ENCODE results near the gene RBBP5. TPM values are rescaled to one million over a fixed set of nuclear protein-coding genes. Genes with fewer than 3 reads are reported as not detected.
A peak's percentile ranks its signal among the peaks of the same experiment; 100 is the strongest.

Gene RBBP5
- total RNA-seq (2021; fragmentation: NEBNext Ultra II Directional; extraction: Animal tissue kit (Norgen Biotek cat#: 25700)), result 10 to 100 TPM; 13.6 to 16.2 (median 15.8) TPM
- long read RNA-seq, full-length matches to known transcripts, result 13 of 39 reads
- long read RNA-seq, partial matches to known transcripts, result 6 of 39 reads
- long read RNA-seq, other reads (novel, unspliced or antisense), result 20 of 39 reads

DNA sequence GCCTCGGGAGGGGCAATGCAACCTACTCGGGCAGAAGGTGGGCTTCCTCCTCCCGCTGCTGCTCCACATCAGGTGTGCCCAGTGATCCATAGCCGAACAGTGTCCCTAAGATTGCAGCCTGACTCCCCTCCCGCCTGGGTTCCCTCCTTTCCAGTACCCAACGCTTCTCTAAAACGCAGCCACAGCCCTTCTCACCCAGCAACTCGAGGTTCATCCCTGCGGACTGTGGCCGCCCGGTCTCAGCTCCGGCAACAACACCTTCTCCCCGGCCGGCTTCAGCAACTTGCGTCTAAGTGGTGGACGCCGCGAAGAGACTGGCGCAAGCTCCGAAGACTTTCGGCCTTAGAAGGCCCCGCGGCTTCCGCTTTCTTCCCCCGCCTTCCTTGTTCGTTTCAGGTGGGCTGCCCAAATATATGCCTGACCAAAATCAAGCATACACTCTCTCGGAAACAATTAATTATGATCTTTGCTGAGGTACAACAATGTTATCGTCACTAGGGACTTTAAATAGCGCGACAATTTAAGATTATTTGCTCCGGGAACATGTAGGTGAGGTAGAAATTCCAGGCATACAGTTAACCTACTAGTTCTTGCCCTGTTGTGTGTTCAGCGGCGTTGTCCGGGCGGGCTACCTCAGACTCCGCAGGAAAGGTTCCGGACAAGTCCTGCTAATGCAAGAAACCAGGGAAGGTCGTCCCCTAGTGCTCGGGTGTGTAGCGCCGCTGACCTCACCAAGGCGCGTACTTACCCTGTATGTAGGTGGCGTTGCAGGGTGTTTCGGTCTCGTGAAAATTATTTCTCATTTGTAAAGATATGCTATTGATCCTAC is at the start of gene RBBP5:
RBBP5 (minus strand) TSS at position 319 of the 829 bp plus-strand sequence; CDS start at position 214, 105 bp downstream.
- Mint-ChIP-seq H3K9me3 (no peaks in the 10 kb centered on the region), H3K27ac (peak within 1 kb of the TSS; percentile 98), H3K27me3 (ENCODE audit: insufficient read depth) (no peaks in the 10 kb centered on the region; the same call in 1 of the 2 replicates), H3K4me3 (peak within 1 kb of the TSS; percentile 99), H3K36me3 (ENCODE audit: low read depth) (peaks cover 22% of the 10 kb centered on the region), H3K4me1 (ENCODE audit: low read depth) (peaks cover 34% of the 10 kb centered on the region)
- peak; percentile 98 for DNase-seq
- TF ChIP-seq CTCF (IDR thresholded peaks at IDR 0.05), result peak; percentile 79

DNA sequence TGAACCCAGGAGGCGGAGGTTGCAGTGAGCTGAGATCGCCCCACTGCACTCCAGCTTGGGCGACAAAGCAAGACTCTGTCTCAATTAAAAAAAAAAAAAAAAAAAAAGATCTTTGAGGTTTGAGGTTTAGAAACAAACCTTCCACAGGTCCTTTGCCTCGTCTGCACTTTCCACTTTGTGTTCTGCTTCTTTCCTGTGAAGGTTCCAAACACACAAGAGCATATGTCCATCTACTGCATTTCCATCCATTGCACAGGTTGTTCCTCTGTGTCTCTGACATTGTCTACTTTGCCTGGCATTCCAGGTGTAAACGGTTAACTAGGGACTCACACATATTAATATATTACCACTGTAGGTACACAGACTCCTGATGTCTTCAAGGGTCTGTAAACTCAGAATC is 49.6 kb upstream of the RBBP5 start:
- H3K4me1 Mint-ChIP-seq (ENCODE audit: low read depth), result peaks cover 61% of the 10 kb centered on the region
- peak overlapping the region; percentile 97 for H3K27ac Mint-ChIP-seq
- H3K36me3 Mint-ChIP-seq (ENCODE audit: low read depth), result peaks cover 46% of the 10 kb centered on the region
- no peak for TF ChIP-seq CTCF (IDR thresholded peaks at IDR 0.05)
- DNase-seq, result no peak
- H3K9me3 Mint-ChIP-seq, result no peaks in the 10 kb centered on the region
- peaks cover 2% of the 10 kb centered on the region for H3K27me3 Mint-ChIP-seq (ENCODE audit: insufficient read depth)
- no peak overlapping the region for H3K4me3 Mint-ChIP-seq

DNA sequence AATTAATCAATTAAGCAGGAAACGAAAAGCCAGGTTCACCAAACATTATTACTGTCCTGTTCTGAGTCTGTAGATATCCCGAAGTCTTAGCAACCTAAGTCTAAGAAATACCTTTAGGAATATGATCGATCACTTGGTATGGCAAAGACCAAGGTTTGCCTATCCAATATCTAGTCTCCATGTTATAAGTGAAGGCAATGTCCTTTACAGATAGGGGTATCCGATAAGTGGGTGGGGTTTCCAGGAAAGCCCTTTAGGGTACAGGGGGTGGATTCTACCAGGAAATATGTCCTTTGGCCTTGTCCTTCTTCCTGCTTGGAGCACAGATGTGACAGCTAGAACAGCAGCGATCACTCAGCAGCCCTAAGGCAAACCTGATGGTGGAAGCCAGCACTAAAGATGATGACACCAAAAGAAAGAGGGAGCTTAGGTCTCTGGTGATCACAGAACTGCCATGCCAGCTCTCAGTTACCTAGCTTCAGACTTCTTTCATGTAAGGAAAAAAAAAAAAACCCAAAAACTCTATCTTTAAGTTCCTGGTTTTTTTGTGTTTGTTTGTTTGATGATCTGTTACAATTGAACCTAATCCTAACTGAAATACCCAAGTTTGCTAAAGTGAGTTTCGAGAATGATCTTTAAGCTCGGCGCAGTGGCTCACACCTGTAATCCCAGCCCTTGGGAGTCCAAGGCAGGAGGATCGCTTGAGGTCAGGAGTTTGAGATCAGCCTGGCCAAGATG is 48.9 kb upstream of the RBBP5 start:
- Mint-ChIP-seq H3K9me3 (no peaks in the 10 kb centered on the region), H3K27ac (peak overlapping the region; percentile 33), H3K27me3 (ENCODE audit: insufficient read depth) (peaks cover 2% of the 10 kb centered on the region), H3K4me3 (no peak overlapping the region), H3K36me3 (ENCODE audit: low read depth) (peaks cover 46% of the 10 kb centered on the region), H3K4me1 (ENCODE audit: low read depth) (peaks cover 56% of the 10 kb centered on the region)
- no peak for DNase-seq
- no peak for TF ChIP-seq CTCF (IDR thresholded peaks at IDR 0.05)

DNA sequence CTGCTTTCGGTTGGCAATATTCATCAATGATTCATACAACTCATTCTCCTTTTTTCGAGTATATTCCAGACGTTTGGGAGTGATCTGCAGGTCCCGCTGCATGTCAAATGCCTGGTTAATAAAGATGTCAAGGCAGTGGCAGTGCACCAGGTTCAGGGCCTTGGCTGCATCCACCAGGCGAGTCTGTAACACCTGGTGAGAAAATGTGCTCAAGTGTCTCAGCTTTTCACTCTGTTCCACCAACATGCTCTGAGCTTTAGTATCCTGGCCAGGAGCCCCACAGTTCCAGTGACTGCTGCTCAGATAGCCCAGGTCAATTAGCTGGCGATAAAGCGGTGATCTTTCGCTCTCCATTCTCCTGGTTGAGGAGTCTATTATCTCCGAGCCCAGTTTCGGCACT is 47.5 kb upstream of the RBBP5 start:
- TF ChIP-seq CTCF (IDR thresholded peaks at IDR 0.05), result no peak
- no peak for DNase-seq
- Mint-ChIP-seq H3K4me1 (ENCODE audit: low read depth) (peaks cover 49% of the 10 kb centered on the region), H3K4me3 (no peak overlapping the region), H3K27me3 (ENCODE audit: insufficient read depth) (no peaks in the 10 kb centered on the region; the same call in 1 of the 2 replicates), H3K9me3 (no peaks in the 10 kb centered on the region), H3K27ac (no peak overlapping the region; the same call in 1 of the 2 replicates), H3K36me3 (ENCODE audit: low read depth) (peaks cover 47% of the 10 kb centered on the region)

GRCh38 chr1:205168291-205168690 is 46.5 kb upstream of the RBBP5 start:
- H3K27ac Mint-ChIP-seq, result peak overlapping the region; percentile 59
- H3K4me1 Mint-ChIP-seq (ENCODE audit: low read depth), result peaks cover 49% of the 10 kb centered on the region
- H3K27me3 Mint-ChIP-seq (ENCODE audit: insufficient read depth), result no peaks in the 10 kb centered on the region; the same call in 1 of the 2 replicates
- no peak for TF ChIP-seq CTCF (IDR thresholded peaks at IDR 0.05)
- no peak overlapping the region for H3K4me3 Mint-ChIP-seq
- DNase-seq, result no peak
- H3K36me3 Mint-ChIP-seq (ENCODE audit: low read depth), result peaks cover 53% of the 10 kb centered on the region
- no peaks in the 10 kb centered on the region for H3K9me3 Mint-ChIP-seq

Data from HFFc6 (cell line).